ENCODE data around the gene ITGA2.
A peak's percentile ranks its signal among the peaks of the same experiment; 100 is the strongest.

The ITGA2 gene

DNA sequence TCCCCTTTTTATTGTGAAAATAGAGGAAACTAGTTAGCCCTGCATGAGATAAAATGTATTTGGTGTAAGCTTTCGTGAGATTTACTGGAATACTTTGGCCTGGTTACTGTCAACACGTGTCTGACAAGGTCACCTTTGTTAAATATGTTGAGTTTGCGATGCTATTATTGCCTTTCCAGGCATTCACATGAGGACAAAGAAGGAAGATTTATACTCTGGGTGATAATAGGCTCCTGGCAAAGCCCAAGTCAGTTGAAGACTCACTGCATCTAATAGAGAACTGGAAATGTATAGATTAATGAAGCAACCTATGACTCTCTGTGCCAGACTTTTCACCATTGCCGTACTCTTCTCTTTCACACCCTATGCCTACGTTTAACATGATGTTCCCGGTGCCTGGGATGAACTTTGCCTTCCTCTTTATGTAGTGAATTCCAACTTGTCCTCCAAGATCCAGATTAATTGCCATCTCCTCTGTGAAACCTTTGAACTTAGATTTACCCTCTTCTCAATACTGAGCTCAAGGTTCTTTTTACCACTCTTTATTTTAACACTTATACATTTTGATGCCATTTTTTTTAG, 33.9 kb downstream of the ITGA2 start:
- DNase-seq: no peak

DNA sequence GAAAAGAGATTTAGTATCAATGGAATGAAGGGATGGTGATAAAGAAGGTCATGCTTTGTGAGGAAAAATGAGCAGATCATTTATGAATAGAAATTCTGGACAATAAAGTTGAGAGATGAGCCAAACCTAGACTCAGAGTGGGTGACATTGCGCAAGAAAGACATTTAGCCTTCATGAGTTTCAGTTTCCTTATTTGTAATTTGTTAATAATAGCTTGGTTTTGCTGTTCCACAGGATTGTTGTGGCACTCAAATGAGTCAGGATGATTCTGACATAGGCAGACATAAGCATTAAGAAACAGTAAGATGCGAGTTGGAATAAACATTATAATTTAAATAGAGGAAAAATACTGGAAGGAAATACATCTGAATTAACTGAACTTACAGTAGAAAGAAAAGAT, 34.8 kb downstream of the ITGA2 start:
- no peak for DNase-seq

DNA sequence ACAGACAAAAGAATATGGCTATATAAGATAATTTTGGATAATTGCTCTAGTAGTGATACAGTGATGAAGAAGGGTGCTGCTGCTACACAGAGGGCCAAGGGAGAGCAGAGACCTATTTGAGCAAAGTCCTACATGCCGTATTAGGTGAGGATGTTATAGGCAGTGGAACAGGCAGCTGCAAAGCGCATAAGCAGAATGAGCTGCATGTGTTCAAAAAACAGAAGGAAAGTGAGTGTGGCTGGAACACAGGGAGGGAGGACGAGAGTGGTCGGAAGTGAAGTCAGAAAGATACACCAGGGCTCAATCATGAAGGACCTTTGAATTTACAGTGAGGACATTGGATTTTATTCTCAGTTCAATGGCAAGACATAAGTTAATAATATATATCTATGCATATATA, 35.4 kb downstream of the ITGA2 start:
- no peak for DNase-seq

DNA sequence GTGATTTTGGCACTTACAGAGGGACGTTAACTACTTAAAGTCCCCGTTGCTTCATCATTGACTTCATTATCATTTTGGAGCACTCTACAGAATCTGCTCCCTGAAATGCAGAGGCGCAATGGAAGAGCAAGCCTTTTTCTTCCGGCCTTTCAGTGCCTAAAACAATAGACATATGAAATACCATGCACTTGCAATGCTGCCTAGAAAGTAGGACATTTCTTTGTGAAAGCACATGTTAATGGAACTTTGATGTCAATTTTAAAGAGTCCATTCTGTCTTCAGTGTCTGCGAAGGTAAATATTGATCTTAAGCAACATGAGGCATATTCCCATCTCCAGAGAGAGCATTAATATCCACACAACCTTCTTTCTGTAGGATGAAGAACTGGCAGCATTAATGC, 36.3 kb downstream of the ITGA2 start:
- DNase-seq: no peak

DNA sequence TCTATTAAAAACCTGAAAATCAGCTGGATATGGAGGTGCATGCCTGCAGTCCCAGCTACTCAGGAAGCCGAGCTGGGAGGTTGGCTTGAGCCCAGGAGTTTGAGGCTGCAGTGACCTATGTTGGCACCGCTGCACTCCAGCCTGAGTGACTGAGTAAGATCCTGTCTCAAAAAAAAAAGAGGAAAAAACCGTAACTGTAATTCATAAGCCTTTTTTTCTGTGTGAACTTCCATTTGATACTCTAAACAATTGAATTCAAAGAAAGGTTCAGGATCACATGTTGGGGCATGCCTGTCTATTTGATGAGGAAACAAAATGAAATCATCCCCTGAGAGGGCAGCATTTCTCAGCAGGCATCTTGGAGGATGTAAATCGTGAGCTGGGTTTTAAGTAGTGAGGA, 38.8 kb downstream of the ITGA2 start:
- no peak for DNase-seq

DNA sequence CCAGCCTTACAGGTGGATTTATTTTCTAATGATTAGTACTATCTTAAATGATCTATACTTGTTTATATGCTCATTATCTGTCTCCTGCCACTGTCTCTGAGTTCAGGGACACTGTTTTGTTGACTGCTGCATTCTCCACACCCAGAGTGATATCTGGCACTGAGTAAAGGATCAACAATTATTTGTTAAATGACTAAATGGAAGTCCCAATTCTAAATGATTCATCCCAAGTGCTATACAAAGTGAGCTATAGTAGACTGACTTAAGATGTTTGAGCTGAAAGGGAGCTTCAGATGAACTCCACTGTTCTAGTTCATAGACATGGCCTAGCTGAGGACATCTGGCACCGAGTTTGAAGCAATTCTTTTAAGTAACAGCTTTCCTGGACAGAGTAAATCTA, 40.5 kb downstream of the ITGA2 start:
- no peak for DNase-seq

DNA sequence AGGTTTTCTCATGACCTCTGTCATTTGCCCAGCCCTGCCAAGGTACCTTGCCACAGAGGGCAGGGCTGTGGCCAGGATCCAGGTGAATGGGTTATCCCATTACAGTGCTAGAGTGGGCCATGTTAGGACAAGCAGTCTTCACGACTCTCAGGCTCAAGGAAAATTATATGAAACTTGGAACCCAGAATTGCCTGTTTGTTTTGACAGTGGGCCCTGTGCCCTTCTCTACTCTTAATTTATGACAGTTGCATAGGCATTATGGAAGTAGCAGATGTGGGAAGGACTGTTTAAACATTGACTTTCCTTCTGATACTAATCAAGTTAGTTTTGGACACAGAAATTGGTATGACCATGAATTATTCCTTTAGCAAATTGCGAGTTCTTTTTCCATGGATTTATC, 41.7 kb downstream of the ITGA2 start:
- no peak for DNase-seq

DNA sequence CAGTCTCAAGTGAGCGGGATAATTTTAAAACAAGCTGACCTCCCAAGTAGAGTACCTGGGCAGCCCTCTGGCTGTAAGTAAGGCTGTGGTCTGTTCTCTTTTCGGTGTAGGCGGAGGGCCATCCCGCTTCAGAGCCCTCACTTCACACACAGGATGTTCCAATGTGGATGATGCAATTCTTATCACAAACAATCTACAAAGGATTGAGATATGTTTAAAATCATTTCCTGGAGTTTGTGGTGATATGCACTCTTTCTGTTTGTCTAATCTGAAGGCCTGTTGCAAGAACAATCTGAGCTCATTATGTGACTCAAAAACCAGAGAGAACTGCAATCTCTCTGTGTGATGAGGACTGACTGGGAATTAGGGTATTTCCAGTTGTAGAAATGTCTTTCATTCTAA, 42.5 kb downstream of the ITGA2 start:
- peak; percentile 27 for DNase-seq

DNA sequence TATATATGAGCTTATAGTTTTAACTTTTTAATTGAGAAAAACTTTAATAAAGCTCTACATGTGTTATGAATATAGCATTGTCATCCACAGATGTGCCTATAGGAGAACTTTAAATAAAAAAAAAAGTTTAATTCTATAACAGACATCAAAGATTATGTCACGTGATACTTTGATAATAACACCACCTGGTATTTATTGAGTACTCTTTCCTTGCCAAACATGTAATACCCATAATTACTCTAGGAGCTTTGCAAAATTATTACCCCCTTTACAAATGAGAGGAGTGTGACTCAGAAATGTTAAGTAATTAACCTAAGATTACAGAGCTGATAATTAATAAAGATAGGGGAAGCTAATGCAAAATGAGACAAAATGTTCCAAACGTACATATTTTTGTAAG, 43.0 kb downstream of the ITGA2 start:
- DNase-seq: no peak

DNA sequence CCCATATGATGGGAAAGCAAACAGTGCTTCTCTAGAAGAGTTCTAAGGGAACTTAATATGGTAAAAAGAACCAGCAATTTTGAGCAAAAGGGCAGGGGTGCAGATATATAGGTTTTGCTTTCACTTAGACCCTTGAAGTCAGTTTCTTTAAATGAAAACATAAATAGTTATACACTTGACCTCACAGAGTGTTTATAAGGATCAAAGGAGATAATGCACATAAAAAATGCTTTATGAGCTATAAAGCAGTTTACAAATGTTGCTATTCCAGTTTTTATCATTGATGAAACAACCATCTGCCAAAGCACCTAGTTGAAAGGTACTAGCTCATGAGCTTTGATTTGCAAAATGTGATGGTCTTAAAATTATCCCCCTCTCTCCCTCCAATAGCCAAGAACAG, 45.7 kb downstream of the ITGA2 start:
- DNase-seq: no peak

DNA sequence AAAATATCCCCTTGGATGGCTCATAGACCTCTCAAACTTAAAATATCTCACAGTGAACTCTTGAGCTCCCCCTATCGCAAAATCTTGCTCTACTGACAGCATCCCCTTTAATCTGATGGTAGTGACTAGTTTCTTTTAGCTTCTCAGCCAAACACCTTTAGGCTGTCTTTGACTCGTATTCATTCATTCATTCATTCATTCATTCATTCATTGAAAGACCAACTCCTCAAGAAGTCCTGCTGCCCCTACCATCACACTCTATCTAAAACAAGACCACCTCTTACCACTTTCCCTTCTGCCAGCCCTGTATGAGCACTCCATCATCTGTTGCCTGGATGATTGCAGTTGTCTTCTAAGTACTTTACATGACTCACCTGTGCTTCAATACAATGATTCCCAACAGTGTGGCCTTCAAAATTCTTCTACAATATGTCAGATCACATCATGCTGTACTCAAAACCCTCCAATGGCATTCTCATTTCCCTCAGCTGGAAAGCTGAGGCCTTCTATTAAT, 46.8 kb downstream of the ITGA2 start:
- no peak for DNase-seq

DNA sequence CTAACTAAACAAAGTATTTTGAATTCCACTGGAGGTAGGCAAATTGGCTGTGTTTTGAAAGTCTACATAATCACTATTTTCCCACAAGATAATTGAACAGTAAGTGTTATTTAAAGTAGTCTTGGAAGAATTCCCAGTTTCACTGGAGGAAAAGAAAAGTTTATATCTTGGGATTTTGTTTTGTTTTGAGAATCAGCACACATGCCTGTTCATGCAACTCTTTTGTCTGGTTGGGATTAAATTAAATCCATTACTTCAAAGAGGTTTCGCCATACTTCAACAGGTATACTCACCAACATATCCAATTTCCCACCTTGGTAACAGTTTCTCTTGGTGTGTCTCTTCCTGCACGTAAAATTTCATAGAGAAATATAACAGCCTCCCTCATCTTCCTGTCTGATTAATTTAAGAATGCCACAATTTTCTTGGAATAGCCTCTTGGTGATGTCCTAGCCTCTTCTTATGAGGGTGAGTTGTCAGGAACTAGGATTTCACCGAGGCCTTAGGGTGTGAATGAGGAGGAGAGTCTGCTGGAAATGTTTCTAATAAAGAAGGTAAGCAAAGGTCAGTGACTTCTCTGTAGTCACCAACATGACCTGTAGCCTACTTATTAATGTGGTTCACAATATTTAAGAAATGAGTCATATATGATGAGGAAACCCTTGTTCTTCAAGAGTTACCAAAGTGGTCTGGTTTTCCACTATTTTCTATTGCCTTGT, 48.1 kb downstream of the ITGA2 start:
- DNase-seq: no peak

DNA sequence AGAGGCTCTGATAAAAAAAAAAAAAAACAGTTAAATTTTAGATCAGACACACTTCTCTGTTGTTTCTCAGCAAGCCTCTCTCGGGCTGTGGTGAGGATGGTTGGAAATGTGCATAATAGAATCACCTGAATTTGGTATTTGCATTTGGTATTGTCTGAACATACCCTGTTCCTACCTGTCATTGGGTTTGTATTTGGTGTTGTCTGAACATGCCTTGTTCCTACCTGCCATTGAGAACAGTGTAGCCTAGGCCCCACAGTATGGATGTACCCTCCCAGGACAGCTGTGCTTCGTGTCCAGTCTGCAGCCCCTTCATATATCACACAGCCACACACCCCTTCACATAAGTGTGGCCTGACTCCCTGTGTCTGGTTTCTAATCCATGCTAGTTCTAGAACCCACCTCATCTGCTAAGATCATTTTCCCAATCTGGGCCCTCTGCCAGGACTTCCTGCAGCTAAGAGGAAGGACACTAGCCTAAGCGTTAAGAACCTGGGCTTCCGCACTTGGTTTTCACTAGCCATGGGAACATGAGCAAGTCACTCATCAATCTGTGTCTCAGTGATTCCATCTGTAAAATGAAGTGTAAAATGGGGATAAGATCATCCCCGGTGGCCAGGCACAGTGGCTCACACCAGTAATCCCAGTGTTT, 49.2 kb downstream of the ITGA2 start:
- no peak for DNase-seq

DNA sequence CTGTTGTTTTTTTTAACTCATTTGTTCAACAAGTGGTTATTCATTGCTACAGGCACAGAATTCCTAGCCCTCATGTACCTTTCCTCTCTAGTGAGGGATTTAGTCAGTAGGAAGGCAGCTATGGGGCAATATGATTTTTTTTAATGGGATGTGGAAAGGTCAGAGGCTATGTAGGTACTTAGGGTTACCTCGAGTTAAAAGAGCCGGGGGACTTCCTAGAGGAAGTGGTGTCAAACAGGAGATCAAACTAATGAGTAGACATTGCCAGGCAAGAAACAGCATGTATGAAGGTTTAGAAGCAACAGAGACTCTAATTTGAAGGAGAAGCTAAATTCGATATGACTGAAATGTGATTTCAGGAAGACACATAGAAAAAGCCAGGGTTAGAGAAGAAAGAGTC, 50.7 kb downstream of the ITGA2 start:
- DNase-seq: no peak

DNA sequence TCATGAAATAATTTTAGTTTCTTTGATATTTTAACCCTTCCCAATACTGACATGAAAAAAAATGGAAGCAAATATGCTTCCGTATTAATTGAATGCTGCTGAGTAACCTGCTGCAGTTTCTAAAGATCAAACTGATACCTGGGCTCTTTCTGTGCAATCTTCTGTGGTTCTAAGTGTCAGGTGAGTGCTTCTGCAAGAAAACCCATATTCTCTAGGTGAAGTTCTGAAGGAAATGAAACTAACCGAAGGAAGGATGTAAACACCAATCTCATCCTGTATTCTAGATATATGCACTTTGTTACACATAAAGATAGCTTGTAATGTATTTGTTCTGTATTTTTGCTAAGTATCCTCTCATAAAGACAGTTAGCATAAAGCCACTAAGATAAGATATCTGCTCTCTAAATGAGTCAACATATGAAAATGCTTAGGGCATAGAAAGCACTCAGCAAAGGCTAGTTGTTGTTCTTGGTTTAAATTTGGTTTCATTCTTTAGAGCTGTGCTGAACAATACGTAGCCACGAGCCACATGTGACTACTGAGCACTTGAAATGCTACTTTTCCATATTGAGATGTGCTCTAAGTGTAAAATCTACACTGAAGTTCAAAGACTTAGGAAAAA, 52.0 kb downstream of the ITGA2 start:
- no peak for DNase-seq

DNA sequence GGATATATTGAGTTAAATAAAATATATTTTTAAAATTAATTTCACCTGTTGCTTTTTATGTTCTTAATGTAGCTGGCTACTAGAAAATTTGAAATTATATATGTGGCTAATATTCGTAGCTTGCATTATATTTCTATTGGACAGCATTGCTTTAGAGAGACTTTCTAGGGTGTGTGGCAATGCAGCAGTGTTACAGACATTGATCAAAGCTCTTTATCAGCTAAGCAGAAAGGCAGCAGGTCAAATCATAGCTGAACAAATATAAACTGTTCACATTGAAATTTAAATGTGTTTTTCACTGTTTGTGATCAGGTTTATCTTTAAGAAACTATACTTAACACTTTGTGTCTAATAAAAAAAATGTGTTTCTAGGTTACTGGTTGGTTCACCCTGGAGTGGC, 52.6 kb downstream of the ITGA2 start:
- DNase-seq: no peak

DNA sequence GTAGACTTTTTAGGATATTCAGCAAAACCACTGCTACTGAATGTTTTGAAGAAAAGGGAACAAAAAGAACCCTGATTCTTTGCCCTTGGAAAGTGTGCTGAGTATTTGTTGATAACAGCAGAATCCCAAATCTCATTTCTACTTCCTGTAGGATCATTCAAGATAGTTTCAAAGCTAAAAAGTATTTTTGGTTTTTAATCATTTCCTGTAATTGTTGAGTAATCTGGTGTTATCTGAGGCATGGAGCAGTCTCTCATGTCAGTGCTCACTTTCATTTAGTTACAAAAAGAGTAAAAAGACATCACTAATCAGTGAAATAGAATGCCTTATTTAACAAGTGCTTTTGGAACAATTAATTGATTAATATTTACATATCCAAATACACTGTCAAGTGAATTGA, 56.1 kb downstream of the ITGA2 start:
- no peak for DNase-seq

DNA sequence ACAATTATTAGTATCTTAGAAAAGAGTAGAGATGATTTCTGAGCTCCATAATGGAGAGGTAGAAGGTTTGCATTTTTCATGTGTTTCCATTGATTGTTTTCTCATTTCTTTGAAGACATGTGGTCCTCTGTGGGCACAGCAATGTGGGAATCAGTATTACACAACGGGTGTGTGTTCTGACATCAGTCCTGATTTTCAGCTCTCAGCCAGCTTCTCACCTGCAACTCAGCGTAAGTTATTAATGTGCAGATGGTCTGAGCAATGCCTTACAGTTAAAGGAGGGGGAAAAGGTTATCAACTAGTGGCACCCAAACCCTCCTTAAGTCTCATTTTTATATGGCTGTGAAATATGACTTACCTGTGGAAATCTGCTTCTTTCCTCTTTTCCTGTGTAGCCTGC, 59.1 kb downstream of the ITGA2 start:
- no peak for DNase-seq

DNA sequence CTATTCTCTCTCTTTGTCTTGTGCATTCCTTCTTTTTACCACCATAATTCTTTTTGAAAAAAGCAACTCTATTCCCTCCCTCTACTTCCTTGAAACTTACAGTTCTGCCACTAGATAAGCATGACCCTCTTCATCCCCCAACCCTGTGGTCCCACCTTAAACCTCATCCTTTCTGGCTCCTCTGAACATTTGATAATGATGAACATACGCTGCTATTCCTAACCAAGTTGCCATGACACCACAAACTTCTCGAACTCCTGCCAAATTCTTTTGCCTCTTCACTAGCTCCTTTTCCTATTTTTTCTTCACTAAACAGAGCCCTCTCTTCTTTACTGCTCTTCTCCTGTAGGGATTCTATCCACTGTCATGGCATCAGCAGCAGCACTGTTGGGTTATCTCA, 63.3 kb downstream of the ITGA2 start:
- no peak for DNase-seq

DNA sequence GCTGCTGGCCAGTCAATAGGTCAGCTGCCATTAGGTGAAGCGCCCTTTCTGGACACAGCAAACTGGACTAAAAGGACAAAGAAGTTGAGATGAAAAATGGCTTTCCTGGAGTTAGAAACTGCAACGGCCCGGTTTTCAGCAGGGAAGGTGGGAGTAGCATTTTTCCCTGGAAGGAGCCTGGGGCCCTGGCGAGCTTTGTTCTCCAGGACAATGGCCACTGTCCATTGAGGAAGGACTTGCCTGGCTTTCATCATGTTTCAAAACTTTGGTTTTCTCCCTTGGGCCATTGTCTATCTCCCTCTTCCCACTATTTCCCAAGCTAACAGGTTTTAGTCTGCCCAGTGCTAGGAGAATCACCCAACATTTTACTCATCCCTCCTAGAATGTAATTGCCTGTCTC, 64.2 kb downstream of the ITGA2 start:
- DNase-seq: no peak

DNA sequence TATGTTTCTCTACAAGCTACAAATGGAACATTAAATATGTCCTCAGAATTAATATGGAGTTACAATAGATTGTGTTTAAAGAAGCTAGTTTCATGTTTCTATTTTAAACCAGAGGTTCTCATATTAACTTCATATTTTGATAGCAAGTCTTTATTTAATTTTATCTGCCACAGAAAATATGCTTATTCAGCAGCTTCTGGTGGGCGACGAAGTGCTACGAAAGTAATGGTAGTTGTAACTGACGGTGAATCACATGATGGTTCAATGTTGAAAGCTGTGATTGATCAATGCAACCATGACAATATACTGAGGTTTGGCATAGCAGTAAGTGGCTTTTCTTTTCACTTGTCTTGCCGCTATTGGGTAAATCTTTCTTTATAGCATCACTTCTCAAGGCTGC, 66.2 kb downstream of the ITGA2 start:
- DNase-seq: no peak

DNA sequence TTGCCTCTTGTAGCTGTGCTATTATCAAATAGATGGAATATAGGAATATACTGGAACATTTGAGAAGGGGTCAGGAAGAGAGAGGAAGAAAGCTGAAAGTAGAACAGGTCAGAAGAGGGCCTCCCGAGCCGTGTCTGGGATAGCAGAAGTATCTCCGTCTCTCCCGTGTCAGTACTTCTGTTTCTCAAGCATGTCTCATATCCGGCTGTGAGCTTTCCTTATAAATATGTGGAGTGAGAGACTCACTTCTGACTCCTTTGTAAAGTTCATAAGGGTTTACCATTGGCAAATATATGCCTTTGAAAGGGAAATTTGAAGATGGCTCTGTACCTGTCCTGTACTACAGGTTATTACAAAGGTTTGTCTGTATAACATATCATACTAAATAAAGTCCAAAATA, 70.1 kb downstream of the ITGA2 start:
- no peak for DNase-seq

DNA sequence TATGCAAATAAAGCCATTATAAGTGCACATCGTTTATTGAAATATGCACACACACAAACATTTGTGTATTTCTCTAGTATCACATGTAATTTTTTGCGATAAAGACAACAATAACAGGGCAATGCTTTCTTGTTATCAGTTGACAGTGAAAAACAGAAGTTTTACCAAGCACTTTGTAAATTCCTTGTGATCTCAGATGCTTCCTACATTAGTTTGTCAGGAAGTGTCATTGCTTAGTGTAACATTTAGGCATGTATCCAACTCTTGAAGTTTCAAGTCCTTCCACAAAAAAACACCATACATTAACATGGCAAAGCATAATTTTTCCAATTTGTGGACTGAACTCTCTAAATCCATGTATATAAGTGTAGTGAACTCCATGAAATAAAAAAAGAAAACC, 74.0 kb downstream of the ITGA2 start:
- no peak for DNase-seq

DNA sequence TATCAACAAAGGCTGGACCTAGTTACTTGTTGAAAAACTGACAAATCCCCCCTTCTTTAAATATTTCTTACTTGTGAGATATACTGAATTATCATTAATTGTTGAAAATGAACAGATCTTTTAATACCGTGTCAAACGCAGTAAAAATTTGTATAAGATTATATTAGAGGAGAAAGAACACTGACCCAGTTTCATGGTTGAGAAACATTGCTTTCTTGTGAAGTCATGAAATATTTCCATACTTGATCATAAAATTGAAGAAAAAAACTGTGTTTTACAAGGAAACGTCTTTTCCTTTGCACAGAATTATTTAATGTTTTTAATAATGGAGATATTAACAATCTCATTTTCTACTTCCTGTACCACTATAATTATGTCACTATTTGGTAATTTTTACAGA, 74.6 kb downstream of the ITGA2 start:
- DNase-seq: no peak
